ENCODE results near the gene APLP1.

The APLP1 gene

DNA sequence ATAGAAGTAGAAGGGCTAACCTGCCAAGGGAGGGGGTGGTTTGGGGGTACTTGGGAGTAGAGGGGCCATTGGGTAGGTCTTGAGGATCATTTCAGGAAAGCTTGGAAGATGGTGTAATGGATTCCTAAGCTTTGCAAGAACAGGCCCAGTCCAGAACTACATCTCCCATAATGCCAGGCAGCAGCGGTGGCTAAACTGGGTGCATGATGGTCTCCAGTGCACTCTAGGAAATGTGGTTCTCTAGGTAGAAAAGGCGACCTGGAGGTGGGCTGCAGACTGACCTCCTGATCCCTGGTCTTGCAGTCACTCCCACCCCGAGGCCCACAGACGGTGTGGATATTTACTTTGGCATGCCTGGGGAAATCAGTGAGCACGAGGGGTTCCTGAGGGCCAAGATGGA, 3.8 kb downstream of the APLP1 start:
- DNase-seq (ENCODE audit: low read depth), result no peak
- no peak overlapping the region for H3K4me3 ChIP-seq (ENCODE audit: low read length)
- TF ChIP-seq, protein P1, sequence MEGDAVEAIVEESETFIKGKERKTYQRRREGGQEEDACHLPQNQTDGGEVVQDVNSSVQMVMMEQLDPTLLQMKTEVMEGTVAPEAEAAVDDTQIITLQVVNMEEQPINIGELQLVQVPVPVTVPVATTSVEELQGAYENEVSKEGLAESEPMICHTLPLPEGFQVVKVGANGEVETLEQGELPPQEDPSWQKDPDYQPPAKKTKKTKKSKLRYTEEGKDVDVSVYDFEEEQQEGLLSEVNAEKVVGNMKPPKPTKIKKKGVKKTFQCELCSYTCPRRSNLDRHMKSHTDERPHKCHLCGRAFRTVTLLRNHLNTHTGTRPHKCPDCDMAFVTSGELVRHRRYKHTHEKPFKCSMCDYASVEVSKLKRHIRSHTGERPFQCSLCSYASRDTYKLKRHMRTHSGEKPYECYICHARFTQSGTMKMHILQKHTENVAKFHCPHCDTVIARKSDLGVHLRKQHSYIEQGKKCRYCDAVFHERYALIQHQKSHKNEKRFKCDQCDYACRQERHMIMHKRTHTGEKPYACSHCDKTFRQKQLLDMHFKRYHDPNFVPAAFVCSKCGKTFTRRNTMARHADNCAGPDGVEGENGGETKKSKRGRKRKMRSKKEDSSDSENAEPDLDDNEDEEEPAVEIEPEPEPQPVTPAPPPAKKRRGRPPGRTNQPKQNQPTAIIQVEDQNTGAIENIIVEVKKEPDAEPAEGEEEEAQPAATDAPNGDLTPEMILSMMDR (conservative IDR thresholded peaks at IDR 0.05; ENCODE audit: low read depth, low read length), result no peak

DNA sequence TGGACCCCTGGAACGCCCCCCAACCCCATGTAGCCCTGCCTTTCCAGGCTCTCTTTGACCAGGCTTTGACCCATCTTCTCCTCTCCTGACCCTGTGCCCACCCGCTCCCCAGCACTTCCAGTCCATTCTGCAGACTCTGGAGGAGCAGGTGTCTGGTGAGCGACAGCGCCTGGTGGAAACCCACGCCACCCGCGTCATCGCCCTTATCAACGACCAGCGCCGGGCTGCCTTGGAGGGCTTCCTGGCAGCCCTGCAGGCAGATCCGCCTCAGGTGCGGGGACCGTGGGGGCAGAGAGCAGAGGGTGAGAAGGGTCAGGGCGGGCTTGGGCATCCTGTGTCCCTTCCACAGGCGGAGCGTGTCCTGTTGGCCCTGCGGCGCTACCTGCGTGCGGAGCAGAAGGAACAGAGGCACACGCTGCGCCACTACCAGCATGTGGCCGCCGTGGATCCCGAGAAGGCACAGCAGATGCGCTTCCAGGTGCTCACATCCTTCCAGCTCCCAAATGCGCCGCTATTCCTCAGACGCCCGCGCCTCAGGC, 6.1 kb downstream of the APLP1 start:
- no peak for DNase-seq (ENCODE audit: low read depth)
- TF ChIP-seq, protein P1 (conservative IDR thresholded peaks at IDR 0.05; ENCODE audit: low read depth, low read length), result no peak
- no peak overlapping the region for H3K4me3 ChIP-seq (ENCODE audit: low read length)

DNA sequence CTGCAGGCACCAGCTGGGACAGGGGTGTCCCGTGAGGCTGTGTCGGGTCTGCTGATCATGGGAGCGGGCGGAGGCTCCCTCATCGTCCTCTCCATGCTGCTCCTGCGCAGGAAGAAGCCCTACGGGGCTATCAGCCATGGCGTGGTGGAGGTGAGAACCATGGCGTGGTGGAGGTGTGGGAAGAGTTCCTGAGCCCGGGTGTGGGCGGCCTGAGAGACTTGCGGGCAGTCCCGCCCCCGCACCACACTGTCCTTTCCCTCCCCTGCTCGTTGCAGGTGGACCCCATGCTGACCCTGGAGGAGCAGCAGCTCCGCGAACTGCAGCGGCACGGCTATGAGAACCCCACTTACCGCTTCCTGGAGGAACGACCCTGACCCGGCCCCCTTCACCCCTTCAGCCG, 10.7 kb downstream of the APLP1 start:
- TF ChIP-seq, protein P1 (conservative IDR thresholded peaks at IDR 0.05; ENCODE audit: low read depth, low read length), result no peak
- no peak for DNase-seq (ENCODE audit: low read depth)
- H3K4me3 ChIP-seq (ENCODE audit: low read length), result no peak overlapping the region

DNA sequence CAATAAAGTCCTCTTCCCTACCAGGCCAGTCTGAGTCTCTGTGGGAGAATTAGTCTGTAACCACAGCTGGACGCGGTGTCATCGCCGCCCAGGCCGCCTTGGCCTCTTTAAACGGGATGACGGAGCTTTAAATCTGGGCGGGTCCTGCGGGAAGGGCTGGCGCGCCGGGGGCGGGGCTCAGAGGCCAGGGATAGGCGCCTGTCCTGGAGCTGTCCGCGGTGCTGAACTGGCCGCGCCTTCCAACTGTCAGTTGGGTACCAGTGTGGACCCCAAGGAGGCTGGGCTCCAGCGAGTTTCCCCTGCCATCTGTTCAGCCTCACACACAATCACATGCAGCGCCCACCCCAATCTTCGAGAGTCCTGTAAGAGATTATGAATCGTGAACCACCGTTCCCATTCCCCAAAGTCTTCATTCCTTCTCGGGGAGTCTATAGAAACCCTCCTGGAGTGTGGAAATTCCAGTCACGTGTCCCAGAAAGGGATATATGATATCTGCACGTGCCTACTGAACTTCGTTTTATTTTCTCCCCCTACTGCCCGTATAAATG, 11.5 kb downstream of the APLP1 start:
- H3K4me3 ChIP-seq (ENCODE audit: low read length), result no peak overlapping the region
- TF ChIP-seq, protein P1 (conservative IDR thresholded peaks at IDR 0.05; ENCODE audit: low read depth, low read length), result no peak
- no peak for DNase-seq (ENCODE audit: low read depth)

DNA sequence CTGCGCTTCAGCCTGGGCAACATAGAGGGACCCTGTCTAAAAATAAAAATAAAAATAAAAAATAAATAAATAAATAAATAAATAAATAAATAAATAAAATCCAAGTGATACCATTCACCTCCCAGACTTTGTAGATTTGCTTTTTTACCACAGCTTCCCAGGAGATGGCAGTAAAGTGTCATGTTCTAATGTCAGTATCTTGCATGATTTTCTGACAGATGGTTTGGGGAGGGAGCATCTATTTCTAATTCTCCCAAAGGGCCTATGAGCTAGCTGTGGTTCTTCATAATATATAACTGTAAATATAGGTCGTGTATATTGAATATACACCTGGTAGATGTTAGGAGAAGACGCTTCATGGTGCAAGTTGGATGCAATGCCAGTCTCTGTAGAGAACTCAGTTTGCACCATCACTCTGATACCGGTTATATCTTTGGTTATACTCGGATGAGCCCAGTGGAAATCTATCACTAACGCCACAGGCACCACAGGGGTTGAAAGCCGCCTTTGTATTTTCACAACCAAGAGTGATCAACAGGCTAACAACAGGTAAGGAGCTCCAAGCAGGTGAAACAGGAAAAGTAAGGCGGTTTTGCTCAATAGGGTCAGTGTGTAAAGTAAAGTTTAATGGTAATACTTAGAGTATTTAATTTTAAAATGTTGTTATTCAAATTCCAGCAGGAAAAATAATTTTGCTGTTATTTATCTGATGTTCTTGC, 13.9 kb downstream of the APLP1 start:
- no peak for DNase-seq (ENCODE audit: low read depth)
- H3K4me3 ChIP-seq (ENCODE audit: low read length), result no peak overlapping the region
- TF ChIP-seq, protein P1 (conservative IDR thresholded peaks at IDR 0.05; ENCODE audit: low read depth, low read length), result peak; percentile 56

DNA sequence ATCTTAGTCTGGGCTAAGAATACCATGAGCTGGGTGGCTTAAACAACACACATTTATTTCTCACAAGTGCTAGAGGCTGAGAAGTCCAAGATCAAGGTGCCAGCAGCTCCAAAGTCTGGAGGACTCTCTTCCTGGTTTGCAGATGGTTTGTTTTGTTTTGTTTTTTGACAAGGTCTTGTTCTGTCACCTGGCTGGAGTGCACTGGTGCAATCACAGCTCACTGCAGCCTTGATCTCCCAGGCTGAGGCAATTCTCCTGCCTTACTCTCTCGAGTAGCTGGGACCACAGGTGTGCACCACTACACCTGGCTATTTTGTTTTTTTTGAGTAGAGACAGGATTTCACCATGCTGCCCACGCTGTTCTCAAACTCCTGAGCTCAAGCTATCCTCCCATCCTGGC, 15.5 kb downstream of the APLP1 start:
- DNase-seq (ENCODE audit: low read depth), result no peak
- H3K4me3 ChIP-seq (ENCODE audit: low read length), result no peak overlapping the region
- TF ChIP-seq, protein P1 (conservative IDR thresholded peaks at IDR 0.05; ENCODE audit: low read depth, low read length), result no peak

DNA sequence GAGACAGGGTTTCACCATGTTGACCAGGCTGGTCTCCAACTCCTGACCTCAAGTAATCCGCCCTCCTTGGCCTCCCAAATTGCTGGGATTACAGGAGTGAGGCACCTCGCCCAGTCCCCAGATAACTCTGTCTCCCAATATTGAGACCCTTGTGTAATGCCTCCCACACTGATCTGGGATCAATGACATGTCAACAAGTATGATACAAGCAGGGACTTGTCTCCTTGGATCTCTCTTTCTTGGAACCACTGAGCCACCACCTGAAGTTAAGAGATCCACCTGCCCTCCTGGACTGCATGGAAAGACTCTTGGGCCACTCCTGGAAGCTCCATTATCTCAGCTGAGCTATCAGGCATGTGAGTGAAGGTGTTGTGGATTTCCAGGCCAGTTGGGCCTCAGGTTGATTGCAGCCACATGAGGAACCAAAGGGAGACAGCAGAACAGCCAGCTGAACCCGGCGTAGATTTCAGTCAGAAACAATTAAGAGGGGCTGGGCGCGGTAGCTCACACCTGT, 16.9 kb downstream of the APLP1 start:
- no peak for DNase-seq (ENCODE audit: low read depth)
- H3K4me3 ChIP-seq (ENCODE audit: low read length), result no peak overlapping the region
- TF ChIP-seq, protein P1 (conservative IDR thresholded peaks at IDR 0.05; ENCODE audit: low read depth, low read length), result no peak

Measured in retinal pigment epithelial cell (primary cell).